B cell (primary cell): ENCODE measurements around the gene PPP1R13B. TPM values are rescaled to one million over a fixed set of nuclear protein-coding genes. Genes with fewer than 3 reads are reported as not detected.

Source experiments
- ATAC-seq: fragments of 200-7000 bp; cut with Tn5 transposase; one replicate; pipeline ENCODE4 v1.10.0; 2021; ENCODE audit warnings: low read depth, mild to moderate bottlenecking, moderate number of reproducible peaks, moderate library complexity
- CTCF ChIA-PET: fragments of 350-600 bp; sonication (Branson Sonifier 250); formaldehyde crosslinking; loops from one replicate; lab custom pipeline; 2021; ENCODE audit warnings: antibody characterized with exemption, inconsistent platforms; lab: Charles Lee
- POLR2A ChIA-PET: fragments of 350-600 bp; sonication (Branson Sonifier 250); formaldehyde crosslinking; loops from one replicate; lab custom pipeline; 2021; ENCODE audit warnings: antibody characterized with exemption; lab: Charles Lee
- DNase-seq: peaks from one replicate; pipeline ENCODE4 v3.0.0; 2013
- H2AFZ ChIP-seq: 2 replicates; pipeline ENCODE4 v1.6.1; 2012; ENCODE audit warnings: mild to moderate bottlenecking, low read depth, low read length; ENCODE audit not compliant: insufficient read depth, poor library complexity, severe bottlenecking
- H3K27ac ChIP-seq, 2 donors: 1 replicate in 1 of 2; 2 replicates in 1 of 2; pipeline ENCODE4 v1.5.1; 2012 to 2013; ENCODE audit warnings: low read length in 2 of 2, mild to moderate bottlenecking in 2 of 2, moderate library complexity in 1 of 2
- H3K27me3 ChIP-seq, 4 experiments: fragments of 200-600 bp in 1 of 4; sonication (generic) in 1 of 4; replicated peaks in 1 of 4; 1 replicate in 2 of 4; 2 replicates in 2 of 4; pipeline versions ENCODE4 v1.6.1 to v1.7.0; 2013 to 2016; ENCODE audit warnings: low read length in 3 of 4, mild to moderate bottlenecking in 2 of 4, mixed read lengths in 1 of 4, moderate library complexity in 1 of 4; ENCODE audit not compliant: insufficient read depth in 4 of 4, control insufficient read depth in 3 of 4; ENCODE audit errors: control extremely low read depth in 1 of 4
- H3K36me3 ChIP-seq, 2 experiments: replicated peaks in 1 of 2; 1 replicate in 1 of 2; 2 replicates in 1 of 2; pipeline versions ENCODE4 v1.6.1 to v1.7.1; 2013; ENCODE audit warnings: low read length in 1 of 2; ENCODE audit not compliant: insufficient read depth in 2 of 2, control insufficient read depth in 1 of 2; ENCODE audit errors: control extremely low read depth in 1 of 2, extremely low read depth in 1 of 2
- H3K4me1 ChIP-seq, 2 donors: fragments of 200-600 bp in 1 of 2; sonication (generic) in 1 of 2; 1 replicate in 1 of 2; 2 replicates in 1 of 2; pipeline versions ENCODE4 v1.5.1 to v1.6.1; 2013 to 2017; ENCODE audit warnings: low read length in 2 of 2; ENCODE audit not compliant: control insufficient read depth in 2 of 2, insufficient read depth in 2 of 2
- H3K4me2 ChIP-seq: replicated peaks from 2 replicates; pipeline ENCODE3; 2012; ENCODE audit warnings: mild to moderate bottlenecking, low read depth, low read length; ENCODE audit not compliant: poor library complexity, severe bottlenecking
- H3K4me3 ChIP-seq, 5 experiments: fragments of 200-600 bp in 1 of 5; sonication (generic) in 1 of 5; 1 replicate in 3 of 5; 2 replicates in 2 of 5; pipeline versions ENCODE4 v1.5.1 to v1.7.0; 2011 to 2016; ENCODE audit warnings: low read length in 4 of 5, mild to moderate bottlenecking in 4 of 5, low read depth in 2 of 5, control low read depth in 1 of 5, moderate library complexity in 1 of 5; ENCODE audit not compliant: insufficient read depth in 1 of 5; ENCODE audit errors: control extremely low read depth in 1 of 5, extremely low read depth in 1 of 5
- H3K79me2 ChIP-seq: fragments of 200-600 bp; sonication (generic); one replicate; pipeline ENCODE4 v1.6.0; 2016; ENCODE audit warnings: low read length; ENCODE audit not compliant: control insufficient read depth, insufficient read depth
- H3K9ac ChIP-seq: fragments of 200-600 bp; sonication (generic); 2 replicates; pipeline ENCODE4 v1.6.1; 2017; ENCODE audit warnings: mild to moderate bottlenecking, low read length, moderate library complexity
- H3K9me3 ChIP-seq, 3 donors: one replicate each; pipeline versions ENCODE4 v1.6.1 to v1.7.1; 2013; ENCODE audit warnings: low read length in 2 of 3; ENCODE audit not compliant: control insufficient read depth in 2 of 3, insufficient read depth in 1 of 3; ENCODE audit errors: control extremely low read depth in 1 of 3
- H4K20me1 ChIP-seq: 2 replicates; pipeline ENCODE4 v1.6.0; 2012; ENCODE audit warnings: mild to moderate bottlenecking, low read length; ENCODE audit not compliant: insufficient read depth, control insufficient read depth, poor library complexity, severe bottlenecking
- H3K27ac Mint-ChIP-seq: one replicate; pipeline ENCODE4 v1.8.0; 2021; ENCODE audit warnings: mixed read lengths
- H3K27me3 Mint-ChIP-seq: one replicate; pipeline ENCODE4 v1.8.0; 2021; ENCODE audit warnings: mixed read lengths
- H3K4me1 Mint-ChIP-seq: one replicate; pipeline ENCODE4 v1.8.0; 2021; ENCODE audit warnings: mixed read lengths
- H3K4me3 Mint-ChIP-seq: one replicate; pipeline ENCODE4 v1.8.0; 2021; ENCODE audit warnings: mixed read lengths
- H3K9me3 Mint-ChIP-seq: one replicate; pipeline ENCODE4 v1.8.0; 2022; ENCODE audit warnings: mixed read lengths; ENCODE audit not compliant: insufficient read depth
- EZH2 ChIP-seq: IDR thresholded peaks from 2 replicates; pipeline ENCODE4 v1.6.1; 2012; ENCODE audit warnings: borderline replicate concordance, low read depth, mild to moderate bottlenecking, moderate library complexity, low read length; ENCODE audit not compliant: insufficient read depth, poor library complexity, severe bottlenecking
- WGBS: methylation state at CpG from one replicate; pipeline ENCODE4 v1.1.5; 2013; ENCODE audit warnings: missing lambda C conversion rate; ENCODE audit not compliant: insufficient coverage; 5-methylcytosine and 5-hydroxymethylcytosine counted together
- intact Hi-C: fragments of 100-400 bp; cut with micrococcal nuclease; formaldehyde crosslinking; loops from one replicate; pipeline ENCODE4 v1.10.0; 2022
- polyA plus RNA-seq: library from polyadenylated mRNA; depleted of rRNA; stranded (reverse); fragments of >200 nt; gene quantifications from 2 replicates; pipeline ENCODE4 v1.2.3, GENCODE V29; 2012
- total RNA-seq, 2 donors: library from RNA; stranded (reverse); fragments of 120-200 nt in 1 of 2; gene quantifications; 1 replicate in 1 of 2; 2 replicates in 1 of 2; pipeline versions ENCODE4 v1.2.3 to v1.2.4, GENCODE V29; 2013 to 2022
- TF ChIP-seq, protein P1 (sequence below): fragments of 200-600 bp; IDR thresholded peaks from one replicate; pipeline ENCODE4 v1.8.0; 2022; ENCODE audit warnings: antibody characterized with exemption, mild to moderate bottlenecking

Gene PPP1R13B
- total and polyA plus RNA-seq, 2 donors (not counting 1 experiment from before 2014, with no cell fraction given): 10.1 to 27.7 TPM

DNA sequence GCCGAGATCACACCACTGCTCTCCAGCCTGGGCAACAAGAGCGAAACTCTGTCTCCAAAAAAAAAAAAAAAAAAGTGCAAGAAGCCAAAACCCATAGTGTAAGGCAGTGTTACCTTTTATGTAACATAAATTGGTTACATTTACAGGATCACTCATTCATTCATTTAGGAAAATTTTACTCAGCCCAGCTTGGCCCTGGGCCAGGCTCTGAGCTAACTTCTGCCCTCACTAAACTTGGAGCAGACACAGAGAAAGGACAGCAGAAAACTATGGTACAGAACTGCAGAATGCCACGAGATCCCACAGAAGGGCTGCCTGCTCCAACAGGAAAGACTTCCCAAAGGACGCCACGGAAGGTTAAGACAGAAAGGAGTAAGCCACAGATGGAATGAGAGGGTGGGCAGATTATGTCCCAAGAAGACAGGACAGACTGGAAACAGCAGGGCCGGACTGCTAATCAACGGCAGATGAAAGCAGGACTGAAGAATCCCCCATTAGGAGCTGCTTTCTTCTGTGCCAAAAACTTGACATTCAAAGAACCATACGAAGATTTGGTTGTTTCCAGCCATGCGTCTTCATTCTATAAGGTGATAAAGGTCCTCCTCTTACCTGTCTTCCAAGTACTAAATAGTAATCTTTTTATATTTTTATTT, 18.9 kb downstream of the PPP1R13B start:
- H3K4me3 ChIP-seq: no peak overlapping the region
- no peaks in the 10 kb centered on the region for H3K4me1 ChIP-seq
- H2AFZ ChIP-seq: no peak overlapping the region
- H4K20me1 ChIP-seq: no peaks in the 10 kb centered on the region
- no peaks in the 10 kb centered on the region for H3K36me3 ChIP-seq
- ATAC-seq (no peak), DNase-seq (no peak)
- Mint-ChIP-seq H3K9me3 (no peaks in the 10 kb centered on the region), H3K4me1 (peaks cover 8% of the 10 kb centered on the region), H3K4me3 (no peak overlapping the region), H3K27me3 (no peaks in the 10 kb centered on the region), H3K27ac (no peak overlapping the region)
- H3K27me3 ChIP-seq: no peaks in the 10 kb centered on the region
- ChIA-PET POLR2A (no interaction called here), CTCF (interaction anchor here (2.2 kb wide), 1 partner anchor 20 kb away, joined by 10 read pairs; no protein-coding TSS in a partner anchor)
- no peak overlapping the region for H3K9ac ChIP-seq
- no peak overlapping the region for H3K27ac ChIP-seq
- no peak for TF ChIP-seq EZH2
- TF ChIP-seq, protein P1, sequence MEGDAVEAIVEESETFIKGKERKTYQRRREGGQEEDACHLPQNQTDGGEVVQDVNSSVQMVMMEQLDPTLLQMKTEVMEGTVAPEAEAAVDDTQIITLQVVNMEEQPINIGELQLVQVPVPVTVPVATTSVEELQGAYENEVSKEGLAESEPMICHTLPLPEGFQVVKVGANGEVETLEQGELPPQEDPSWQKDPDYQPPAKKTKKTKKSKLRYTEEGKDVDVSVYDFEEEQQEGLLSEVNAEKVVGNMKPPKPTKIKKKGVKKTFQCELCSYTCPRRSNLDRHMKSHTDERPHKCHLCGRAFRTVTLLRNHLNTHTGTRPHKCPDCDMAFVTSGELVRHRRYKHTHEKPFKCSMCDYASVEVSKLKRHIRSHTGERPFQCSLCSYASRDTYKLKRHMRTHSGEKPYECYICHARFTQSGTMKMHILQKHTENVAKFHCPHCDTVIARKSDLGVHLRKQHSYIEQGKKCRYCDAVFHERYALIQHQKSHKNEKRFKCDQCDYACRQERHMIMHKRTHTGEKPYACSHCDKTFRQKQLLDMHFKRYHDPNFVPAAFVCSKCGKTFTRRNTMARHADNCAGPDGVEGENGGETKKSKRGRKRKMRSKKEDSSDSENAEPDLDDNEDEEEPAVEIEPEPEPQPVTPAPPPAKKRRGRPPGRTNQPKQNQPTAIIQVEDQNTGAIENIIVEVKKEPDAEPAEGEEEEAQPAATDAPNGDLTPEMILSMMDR: no peak
- no peaks in the 10 kb centered on the region for H3K9me3 ChIP-seq
- intact Hi-C loops: no loop called here
- H3K4me2 ChIP-seq: no peak overlapping the region
- 91% methylated on average over 6 of the region's 9 CpGs for WGBS
- peaks cover 4% of the 10 kb centered on the region for H3K79me2 ChIP-seq

DNA sequence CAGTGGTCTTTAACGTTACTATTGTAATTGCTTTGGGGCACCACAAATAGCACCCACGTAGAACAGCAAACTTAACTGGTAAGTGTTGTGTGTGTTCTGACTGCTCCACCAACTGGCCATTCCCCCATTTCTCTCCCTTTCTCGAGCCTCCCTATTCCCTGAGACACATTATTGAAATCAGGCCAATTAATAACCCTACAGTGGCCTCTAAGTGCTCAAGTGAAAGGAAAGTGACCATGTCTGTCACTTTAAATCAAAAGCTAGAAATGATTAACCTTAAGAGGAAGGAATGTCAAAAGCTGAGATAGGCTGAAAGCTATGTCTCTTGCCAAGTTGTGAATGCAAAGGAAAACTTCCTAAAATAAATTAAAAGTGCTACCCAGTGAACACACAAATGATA, 22.3 kb downstream of the PPP1R13B start:
- Histone ChIP-seq H3K79me2 (peaks cover 9% of the 10 kb centered on the region), H3K27me3 (no peaks in the 10 kb centered on the region), H3K36me3 (no peaks in the 10 kb centered on the region), H2AFZ (no peak overlapping the region), H3K4me3 (no peak overlapping the region), H3K27ac (no peak overlapping the region), H3K4me2 (no peak overlapping the region), H3K9me3 (no peaks in the 10 kb centered on the region), H3K9ac (no peak overlapping the region), H3K4me1 (peaks cover 9 to 12% of the 10 kb centered on the region in 2 donors), H4K20me1 (peaks cover 5% of the 10 kb centered on the region)
- Mint-ChIP-seq H3K4me3 (no peak overlapping the region), H3K4me1 (peaks cover 22% of the 10 kb centered on the region), H3K27ac (no peak overlapping the region), H3K9me3 (no peaks in the 10 kb centered on the region), H3K27me3 (no peaks in the 10 kb centered on the region)
- CTCF ChIA-PET: interaction anchor here (0.5 to 1.1 kb wide), 3 partner anchors 15 to 125 kb away, joined by 3 to 4 read pairs (median 3); no protein-coding TSS in a partner anchor
- no peak for ATAC-seq
- intact Hi-C loops: no loop called here
- POLR2A ChIA-PET: no interaction called here
- TF ChIP-seq, protein P1: no peak
- DNase-seq: no peak
- WGBS: no CpG with 5 or more reads among the region's 3 CpGs
